Stomach (tissue), 9 donors: ENCODE data around the gene BRD2. TPM values are rescaled to one million over a fixed set of nuclear protein-coding genes. Genes with fewer than 3 reads are reported as not detected.
A peak's percentile ranks its signal among the peaks of the same experiment; 100 is the strongest.

Experiments
- DNase-seq, 2 donors: peaks; one replicate each; pipeline versions ENCODE4 v3.0.0 to v3.0.0-alpha.2; 2013 to 2019
- H3K27ac ChIP-seq, 5 donors: fragments of 200-600 bp in 4 of 5; sonication (generic) in 4 of 5; one replicate each; pipeline ENCODE4 v1.5.1; 2013 to 2019; ENCODE audit warnings: mild to moderate bottlenecking in 1 of 5, moderate library complexity in 1 of 5
- H3K27me3 ChIP-seq, 3 donors: fragments of 200-600 bp; sonication (generic); one replicate each; pipeline ENCODE4 v1.5.1; 2017 to 2019; ENCODE audit warnings: mixed run types in 1 of 3
- H3K36me3 ChIP-seq, 4 donors: fragments of 200-600 bp; sonication (generic); 1 replicate in 3 of 4; 2 replicates in 1 of 4; pipeline ENCODE4 v1.5.1; 2016 to 2019
- H3K4me1 ChIP-seq, 4 donors: fragments of 200-600 bp; sonication (generic); one replicate each; pipeline ENCODE4 v1.5.1; 2016 to 2019
- H3K4me3 ChIP-seq, 4 donors: fragments of 200-600 bp; sonication (generic) in 3 of 4; one replicate each; pipeline ENCODE4 v1.5.1; 2016 to 2019; ENCODE audit warnings: mild to moderate bottlenecking in 1 of 4
- H3K9me3 ChIP-seq, 4 donors: fragments of 200-600 bp; sonication (generic); one replicate each; pipeline ENCODE4 v1.5.1; 2016 to 2019
- EP300 ChIP-seq: sonication (generic); formaldehyde crosslinking; IDR thresholded peaks from one replicate; pipeline ENCODE4 v1.6.1; 2017; ENCODE audit warnings: antibody characterized with exemption
- POLR2A ChIP-seq, 4 donors: fragments of 450-650 bp; IDR thresholded peaks; one replicate each; pipeline ENCODE4 v1.6.1; 2016; ENCODE audit warnings: antibody characterized with exemption in 4 of 4, control low read depth in 2 of 4, mild to moderate bottlenecking in 1 of 4, moderate library complexity in 1 of 4
- POLR2AphosphoS5 ChIP-seq, 3 donors: sonication (generic); formaldehyde crosslinking; IDR thresholded peaks; one replicate each; pipeline ENCODE4 v1.6.1; 2016; ENCODE audit warnings: antibody characterized with exemption in 3 of 3
- WGBS, 5 donors: extraction: QIAGEN DNeasy Blood & Tissue Kit in 3 of 5; methylation state at CpG; one replicate each; pipeline versions ENCODE4 v1.1.5 to v1.1.7; 2013 to 2018; 5-methylcytosine and 5-hydroxymethylcytosine counted together
- intact Hi-C: fragments of 100-400 bp; cut with DNase I; formaldehyde crosslinking; loops from one replicate; pipeline ENCODE4 v1.15.1; 2023; ENCODE audit warnings: low total_unique reads
- polyA plus RNA-seq, 3 donors: library from polyadenylated mRNA; stranded (reverse); fragments of 200-250 nt; gene quantifications; one replicate each; pipeline ENCODE4 v1.2.3, GENCODE V29; 2013
- total RNA-seq, 5 donors: library from RNA; depleted of rRNA; stranded (reverse); fragments of >200 nt; gene quantifications; one replicate each; pipeline versions ENCODE4 v1.1.0 to v1.2.3, GENCODE V29; 2014 to 2016
- TF ChIP-seq, protein P1 (sequence below), 7 experiments: fragments of 450-650 bp in 4 of 7; fragments of 200-600 bp in 3 of 7; sonication (generic) in 3 of 7; IDR thresholded peaks; one replicate each; pipeline ENCODE4 v1.5.1; 2016 to 2019; ENCODE audit warnings: antibody characterized with exemption in 7 of 7, control low read depth in 2 of 7, mild to moderate bottlenecking in 1 of 7
- donor health status: healthy with polysubstance abuse.
- donor health status: Bipolar disorder and iron deficiency.
- donor health status: healthy.

BRD2 gene
- total and polyA plus RNA-seq, 8 donors: 70.7 to 538 (median 129) TPM

DNA sequence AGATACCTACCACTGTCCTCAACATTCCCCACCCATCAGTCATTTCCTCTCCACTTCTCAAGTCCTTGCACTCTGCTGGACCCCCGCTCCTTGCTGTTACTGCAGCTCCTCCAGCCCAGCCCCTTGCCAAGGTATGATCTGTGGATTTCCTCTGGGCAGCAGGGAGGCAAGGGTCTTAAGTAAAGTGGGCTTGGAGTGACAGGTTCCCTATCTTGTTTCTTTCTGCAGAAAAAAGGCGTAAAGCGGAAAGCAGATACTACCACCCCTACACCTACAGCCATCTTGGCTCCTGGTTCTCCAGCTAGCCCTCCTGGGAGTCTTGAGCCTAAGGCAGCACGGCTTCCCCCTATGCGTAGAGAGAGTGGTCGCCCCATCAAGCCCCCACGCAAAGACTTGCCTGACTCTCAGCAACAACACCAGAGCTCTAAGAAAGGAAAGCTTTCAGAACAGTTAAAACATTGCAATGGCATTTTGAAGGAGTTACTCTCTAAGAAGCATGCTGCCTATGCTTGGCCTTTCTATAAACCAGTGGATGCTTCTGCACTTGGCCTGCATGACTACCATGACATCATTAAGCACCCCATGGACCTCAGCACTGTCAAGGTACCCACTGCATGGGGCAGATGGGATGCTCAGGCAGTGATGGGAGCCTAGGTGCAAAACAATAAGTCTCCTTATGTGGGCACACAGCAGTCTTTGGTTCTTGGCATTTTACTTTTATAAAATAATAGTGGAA is 8.1 kb downstream of the BRD2 start:
- H3K27ac ChIP-seq: peak overlapping the region in 1 of 5 donors; percentile 24
- peak overlapping the region in 2 of 4 donors; percentile 93 to 99 for H3K4me3 ChIP-seq
- intact Hi-C loops: no loop called here
- peaks cover 85 to 94% (median 90%) of the 10 kb centered on the region in 4 donors for H3K36me3 ChIP-seq
- TF ChIP-seq POLR2A (IDR thresholded peaks at IDR 0.05) (no peak), POLR2AphosphoS5 (IDR thresholded peaks at IDR 0.05) (no peak), EP300 (no peak)
- TF ChIP-seq, protein P1, sequence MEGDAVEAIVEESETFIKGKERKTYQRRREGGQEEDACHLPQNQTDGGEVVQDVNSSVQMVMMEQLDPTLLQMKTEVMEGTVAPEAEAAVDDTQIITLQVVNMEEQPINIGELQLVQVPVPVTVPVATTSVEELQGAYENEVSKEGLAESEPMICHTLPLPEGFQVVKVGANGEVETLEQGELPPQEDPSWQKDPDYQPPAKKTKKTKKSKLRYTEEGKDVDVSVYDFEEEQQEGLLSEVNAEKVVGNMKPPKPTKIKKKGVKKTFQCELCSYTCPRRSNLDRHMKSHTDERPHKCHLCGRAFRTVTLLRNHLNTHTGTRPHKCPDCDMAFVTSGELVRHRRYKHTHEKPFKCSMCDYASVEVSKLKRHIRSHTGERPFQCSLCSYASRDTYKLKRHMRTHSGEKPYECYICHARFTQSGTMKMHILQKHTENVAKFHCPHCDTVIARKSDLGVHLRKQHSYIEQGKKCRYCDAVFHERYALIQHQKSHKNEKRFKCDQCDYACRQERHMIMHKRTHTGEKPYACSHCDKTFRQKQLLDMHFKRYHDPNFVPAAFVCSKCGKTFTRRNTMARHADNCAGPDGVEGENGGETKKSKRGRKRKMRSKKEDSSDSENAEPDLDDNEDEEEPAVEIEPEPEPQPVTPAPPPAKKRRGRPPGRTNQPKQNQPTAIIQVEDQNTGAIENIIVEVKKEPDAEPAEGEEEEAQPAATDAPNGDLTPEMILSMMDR (IDR thresholded peaks at IDR 0.05): no peak
- no peak for DNase-seq
- H3K27me3 ChIP-seq: no peaks in the 10 kb centered on the region
- 47 to 77% (median 64%) methylated on average over 7 of the region's 7 CpGs for WGBS, 5 donors
- peaks cover 60 to 75% (median 68%) of the 10 kb centered on the region in 4 donors for H3K4me1 ChIP-seq
- H3K9me3 ChIP-seq: no peaks in the 10 kb centered on the region

DNA sequence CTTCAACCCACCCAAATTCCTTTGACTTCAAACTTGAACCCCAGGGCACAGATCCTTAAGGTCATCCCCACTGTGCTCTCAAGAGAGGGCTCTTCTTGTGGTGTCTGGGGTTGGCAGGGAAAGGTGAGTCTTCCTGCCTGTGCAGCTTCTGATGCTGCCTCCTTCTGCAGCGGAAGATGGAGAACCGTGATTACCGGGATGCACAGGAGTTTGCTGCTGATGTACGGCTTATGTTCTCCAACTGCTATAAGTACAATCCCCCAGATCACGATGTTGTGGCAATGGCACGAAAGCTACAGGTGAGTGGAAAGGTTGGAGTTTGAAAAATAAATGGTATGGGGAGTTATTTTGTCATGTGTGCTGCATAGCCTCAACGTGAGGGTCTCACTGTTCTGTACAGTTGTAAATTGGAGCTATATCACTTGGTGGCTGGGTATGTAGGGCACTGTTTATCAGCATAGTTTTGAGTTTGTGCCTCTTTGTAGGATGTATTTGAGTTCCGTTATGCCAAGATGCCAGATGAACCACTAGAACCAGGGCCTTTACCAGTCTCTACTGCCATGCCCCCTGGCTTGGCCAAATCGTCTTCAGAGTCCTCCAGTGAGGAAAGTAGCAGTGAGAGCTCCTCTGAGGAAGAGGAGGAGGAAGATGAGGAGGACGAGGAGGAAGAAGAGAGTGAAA is 9.0 kb downstream of the BRD2 start:
- Histone ChIP-seq H3K36me3 (peaks cover 85 to 100% (median 95%) of the 10 kb centered on the region in 4 donors), H3K27me3 (no peaks in the 10 kb centered on the region), H3K4me3 (peak overlapping the region in 2 of 4 donors; percentile 93 to 99), H3K9me3 (no peaks in the 10 kb centered on the region), H3K4me1 (peaks cover 69 to 84% (median 77%) of the 10 kb centered on the region in 4 donors), H3K27ac (peak overlapping the region in 2 of 5 donors; percentile 35 to 41)
- 35 to 58% (median 38%) methylated on average over 10 of the region's 10 CpGs for WGBS, 5 donors
- DNase-seq: no peak
- intact Hi-C loops: no loop called here
- TF ChIP-seq POLR2A (IDR thresholded peaks at IDR 0.05): no peak
- no peak for TF ChIP-seq EP300
- TF ChIP-seq, protein P1 (IDR thresholded peaks at IDR 0.05): no peak
- TF ChIP-seq POLR2AphosphoS5 (IDR thresholded peaks at IDR 0.05): no peak

DNA sequence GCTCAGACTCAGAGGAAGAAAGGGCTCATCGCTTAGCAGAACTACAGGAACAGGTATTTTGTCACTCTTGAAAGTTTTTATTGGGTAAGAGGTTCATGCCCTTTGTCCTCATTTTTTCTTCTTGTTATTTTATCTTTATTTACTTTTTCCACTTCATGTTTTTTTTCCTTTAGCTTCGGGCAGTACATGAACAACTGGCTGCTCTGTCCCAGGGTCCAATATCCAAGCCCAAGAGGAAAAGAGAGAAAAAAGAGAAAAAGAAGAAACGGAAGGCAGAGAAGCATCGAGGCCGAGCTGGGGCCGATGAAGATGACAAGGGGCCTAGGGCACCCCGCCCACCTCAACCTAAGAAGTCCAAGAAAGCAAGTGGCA is 9.5 kb downstream of the BRD2 start:
- 27 to 57% (median 39%) methylated on average over 7 of the region's 7 CpGs for WGBS, 5 donors
- intact Hi-C loops: no loop called here
- TF ChIP-seq, protein P1 (IDR thresholded peaks at IDR 0.05): peak in 1 of 7 experiments; percentile 7
- TF ChIP-seq POLR2A (IDR thresholded peaks at IDR 0.05) (no peak), POLR2AphosphoS5 (IDR thresholded peaks at IDR 0.05) (no peak), EP300 (no peak)
- Histone ChIP-seq H3K27me3 (no peaks in the 10 kb centered on the region), H3K36me3 (peaks cover 80 to 95% (median 90%) of the 10 kb centered on the region in 4 donors), H3K27ac (peak overlapping the region in 2 of 5 donors; percentile 35 to 41), H3K4me1 (peaks cover 70 to 90% (median 82%) of the 10 kb centered on the region in 4 donors), H3K9me3 (no peaks in the 10 kb centered on the region), H3K4me3 (peak overlapping the region in 2 of 4 donors; percentile 93 to 99)
- DNase-seq: no peak

DNA sequence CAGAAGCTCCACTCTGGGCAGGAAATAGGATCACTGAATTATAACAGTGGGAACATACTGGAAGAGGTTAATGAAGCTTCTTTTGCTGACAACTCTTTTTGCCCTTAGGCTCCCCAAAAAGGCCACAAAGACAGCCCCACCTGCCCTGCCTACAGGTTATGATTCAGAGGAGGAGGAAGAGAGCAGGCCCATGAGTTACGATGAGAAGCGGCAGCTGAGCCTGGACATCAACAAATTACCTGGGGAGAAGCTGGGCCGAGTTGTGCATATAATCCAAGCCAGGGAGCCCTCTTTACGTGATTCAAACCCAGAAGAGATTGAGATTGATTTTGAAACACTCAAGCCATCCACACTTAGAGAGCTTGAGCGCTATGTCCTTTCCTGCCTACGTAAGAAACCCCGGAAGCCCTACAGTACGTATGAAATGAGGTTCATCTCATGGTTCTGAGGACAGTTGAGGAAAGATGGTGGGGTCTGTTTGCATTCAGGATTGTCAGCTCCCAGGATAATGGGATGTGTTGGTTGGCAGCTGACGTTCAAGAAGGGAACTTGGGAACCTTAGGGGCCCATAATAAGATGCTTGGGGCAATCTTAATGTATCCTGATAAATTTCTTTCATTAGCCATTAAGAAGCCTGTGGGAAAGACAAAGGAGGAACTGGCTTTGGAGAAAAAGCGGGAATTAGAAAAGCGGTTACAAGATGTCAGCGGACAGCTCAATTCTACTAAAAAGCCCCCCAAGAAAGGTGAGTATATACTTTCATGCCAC is 11.5 kb downstream of the BRD2 start:
- Histone ChIP-seq H3K36me3 (peaks cover 69 to 75% (median 73%) of the 10 kb centered on the region in 4 donors), H3K9me3 (no peaks in the 10 kb centered on the region), H3K4me1 (peaks cover 71 to 100% (median 93%) of the 10 kb centered on the region in 4 donors), H3K27me3 (no peaks in the 10 kb centered on the region), H3K4me3 (peak overlapping the region in 1 of 4 donors; percentile 8), H3K27ac (peak overlapping the region in 2 of 5 donors; percentile 2 to 47)
- intact Hi-C loops: no loop called here
- DNase-seq: no peak
- TF ChIP-seq, protein P1 (IDR thresholded peaks at IDR 0.05): no peak
- TF ChIP-seq POLR2AphosphoS5 (IDR thresholded peaks at IDR 0.05): no peak
- TF ChIP-seq EP300: no peak
- TF ChIP-seq POLR2A (IDR thresholded peaks at IDR 0.05): no peak
- 80 to 85% (median 82%) methylated on average over 12 of the region's 12 CpGs for WGBS, 5 donors
